Effector memory CD8-positive, alpha-beta T cell (primary cell): ENCODE measurements around the gene MED19.
"Not testable (repeated sequence)": the region's sequence is repeated elsewhere in the genome, so short reads cannot be mapped to it uniquely, and the experiment has no call there.

ENCODE experiments used
- ATAC-seq: fragments of 150-1000 bp; cut with Tn5 transposase; replicated peaks from 2 replicates; pipeline ENCODE4 v1.10.0; 2021; ENCODE audit warnings: mild to moderate bottlenecking, moderate library complexity
- DNase-seq, 3 experiments: peaks; one replicate each; pipeline ENCODE4 v3.0.0; 2021
- H3K27ac Mint-ChIP-seq, 2 donors: one replicate each; pipeline ENCODE4 v1.8.0; 2022; ENCODE audit warnings: mild to moderate bottlenecking in 2 of 2, mixed read lengths in 2 of 2, moderate library complexity in 2 of 2
- H3K27me3 Mint-ChIP-seq, 2 donors: one replicate each; pipeline ENCODE4 v1.8.0; 2022; ENCODE audit warnings: mixed read lengths in 2 of 2
- H3K36me3 Mint-ChIP-seq: one replicate; pipeline ENCODE4 v1.8.0; 2022; ENCODE audit warnings: mild to moderate bottlenecking, moderate library complexity, mixed read lengths; ENCODE audit not compliant: insufficient read depth
- H3K4me1 Mint-ChIP-seq, 2 donors: one replicate each; pipeline ENCODE4 v1.8.0; 2022; ENCODE audit warnings: low read depth in 2 of 2, mixed read lengths in 2 of 2
- H3K4me3 Mint-ChIP-seq, 2 donors: one replicate each; pipeline ENCODE4 v1.8.0; 2022; ENCODE audit warnings: mild to moderate bottlenecking in 2 of 2, mixed read lengths in 2 of 2, moderate library complexity in 2 of 2
- H3K9me3 Mint-ChIP-seq, 2 donors: one replicate each; pipeline ENCODE4 v1.8.0; 2022; ENCODE audit warnings: mixed read lengths in 2 of 2

Gene MED19

DNA sequence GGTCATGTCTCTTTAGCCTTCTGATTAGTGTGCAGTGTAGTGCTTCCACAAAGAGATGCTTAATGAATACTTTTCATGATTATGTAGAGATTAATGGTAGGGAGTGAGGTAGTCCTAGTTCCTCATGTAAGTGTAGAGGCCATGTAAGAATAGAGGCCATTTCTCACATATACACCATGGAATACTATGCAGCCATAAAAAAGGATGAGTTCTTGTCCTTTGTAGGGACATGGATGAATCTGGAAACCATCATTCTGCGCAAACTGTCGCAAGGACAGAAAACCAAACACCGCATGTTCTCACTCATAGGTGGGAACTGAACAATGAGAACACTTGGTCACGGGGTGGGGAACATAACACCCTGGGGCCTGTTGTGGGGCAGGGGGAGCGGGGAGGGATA, 21.5 kb downstream of the MED19 start:
- H3K4me3 Mint-ChIP-seq, H3K27ac Mint-ChIP-seq, ATAC-seq, H3K9me3 Mint-ChIP-seq, DNase-seq, H3K4me1 Mint-ChIP-seq, H3K27me3 Mint-ChIP-seq: not testable (repeated sequence)
- H3K36me3 Mint-ChIP-seq, result peaks cover 89% of the 10 kb centered on the region

DNA sequence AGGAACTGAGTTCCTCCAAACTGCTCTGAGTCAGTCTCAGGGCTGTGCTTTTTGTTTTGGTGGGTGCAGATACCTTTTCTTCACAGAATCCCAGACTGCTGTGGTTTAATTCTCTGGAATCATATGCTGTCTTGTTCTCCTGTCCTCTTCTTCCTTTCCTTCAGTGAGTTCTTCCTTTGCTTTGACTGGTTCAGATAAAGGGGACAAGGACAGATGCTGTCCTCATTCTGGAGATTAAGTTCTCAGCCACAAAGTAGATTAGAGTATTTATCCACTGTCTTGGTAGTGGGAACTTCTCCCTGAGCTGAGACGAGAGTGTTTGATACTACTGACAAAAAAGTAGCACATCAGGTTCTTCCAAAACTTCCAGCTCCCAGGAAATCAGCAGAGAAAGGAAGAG, 30.8 kb downstream of the MED19 start:
- Mint-ChIP-seq H3K9me3 (no peaks in the 10 kb centered on the region), H3K4me3 (no peak overlapping the region), H3K27me3 (no peaks in the 10 kb centered on the region), H3K36me3 (peaks cover 72% of the 10 kb centered on the region), H3K27ac (peak overlapping the region; percentile 83 to 88), H3K4me1 (peaks cover 26 to 45% of the 10 kb centered on the region in 2 donors)
- ATAC-seq, result no peak
- no peak for DNase-seq

DNA sequence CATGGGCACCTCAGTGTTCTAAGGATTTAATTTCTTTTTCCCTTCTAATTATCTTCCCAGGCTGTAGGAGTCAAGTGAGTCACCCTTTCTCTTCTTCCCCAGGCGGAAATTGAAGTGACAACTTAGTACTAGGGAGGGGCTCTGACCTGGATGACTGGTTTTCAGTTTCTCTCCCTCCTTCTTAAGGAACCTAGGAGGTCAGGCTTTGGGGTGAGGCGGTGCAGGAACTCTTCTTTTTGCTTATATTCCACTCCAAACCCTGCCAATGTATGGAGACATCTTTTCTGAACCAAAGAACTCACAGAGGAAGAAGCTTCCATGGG, 31.5 kb downstream of the MED19 start:
- H3K4me3 Mint-ChIP-seq, result no peak overlapping the region
- H3K4me1 Mint-ChIP-seq, result peaks cover 31 to 52% of the 10 kb centered on the region in 2 donors
- no peak for DNase-seq
- ATAC-seq, result no peak
- H3K27me3 Mint-ChIP-seq, result no peaks in the 10 kb centered on the region
- peak overlapping the region; percentile 75 to 88 for H3K27ac Mint-ChIP-seq
- peaks cover 70% of the 10 kb centered on the region for H3K36me3 Mint-ChIP-seq
- no peaks in the 10 kb centered on the region for H3K9me3 Mint-ChIP-seq

DNA sequence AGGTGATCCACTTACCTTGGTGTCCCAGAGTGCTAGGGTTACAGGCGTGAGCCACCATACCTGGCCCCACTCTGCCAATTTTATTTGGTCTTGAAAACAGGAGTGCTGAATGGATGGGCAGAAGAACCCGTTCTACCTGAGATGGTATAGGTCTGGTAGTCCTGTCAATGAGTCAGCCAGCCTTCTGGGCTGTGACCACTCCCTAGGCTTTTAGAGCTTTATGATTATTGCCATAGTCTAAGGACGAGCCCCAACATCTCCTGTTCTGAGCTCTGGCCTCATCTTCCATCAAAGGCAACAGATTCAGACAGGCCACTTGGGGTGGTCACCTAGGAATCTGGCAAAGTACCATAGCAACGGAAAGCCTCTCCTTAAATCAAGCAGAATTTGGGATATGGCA, 32.6 kb downstream of the MED19 start:
- H3K27me3 Mint-ChIP-seq, result no peaks in the 10 kb centered on the region
- no peaks in the 10 kb centered on the region for H3K9me3 Mint-ChIP-seq
- no peak overlapping the region for H3K4me3 Mint-ChIP-seq
- no peak for DNase-seq
- peaks cover 37 to 56% of the 10 kb centered on the region in 2 donors for H3K4me1 Mint-ChIP-seq
- no peak for ATAC-seq
- H3K36me3 Mint-ChIP-seq, result peaks cover 66% of the 10 kb centered on the region
- no peak overlapping the region for H3K27ac Mint-ChIP-seq

DNA sequence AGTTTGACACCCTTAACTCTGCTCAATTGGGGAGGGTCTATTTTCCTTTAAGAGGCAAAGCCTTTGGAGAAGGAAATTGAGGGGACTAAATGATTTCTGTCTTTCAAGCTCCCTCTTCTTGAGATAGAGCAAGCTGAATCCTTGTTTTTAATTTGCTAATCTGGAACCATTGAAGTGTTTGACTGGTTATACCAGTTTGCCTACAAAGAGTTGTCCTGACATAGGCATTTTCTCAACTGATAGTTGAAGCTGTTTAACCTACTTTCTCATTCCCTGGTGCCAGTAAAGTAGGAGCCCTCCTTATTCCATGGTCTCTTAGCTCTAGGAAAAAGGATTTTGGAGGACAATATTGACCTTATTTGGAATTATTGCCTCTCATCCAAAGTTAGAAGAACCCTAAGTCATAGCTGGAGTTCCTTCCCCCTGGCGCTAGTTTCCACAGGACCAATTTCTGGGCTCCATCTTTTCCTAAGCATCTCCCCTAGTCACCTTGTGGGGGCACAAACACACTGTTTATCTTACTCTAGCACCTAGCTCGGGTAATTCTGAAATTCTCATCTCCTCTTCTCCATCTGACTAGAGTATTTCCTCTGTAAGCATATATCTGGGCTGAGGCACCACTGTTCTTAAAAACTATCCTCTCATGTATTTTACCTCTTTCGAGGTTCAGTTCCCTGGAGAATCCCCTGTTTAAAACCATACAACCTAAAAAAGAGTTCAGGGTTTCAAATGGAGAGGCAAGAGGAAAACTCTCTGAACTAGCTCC, 36.7 kb downstream of the MED19 start:
- no peak for DNase-seq
- Mint-ChIP-seq H3K36me3 (peaks cover 73% of the 10 kb centered on the region), H3K4me1 (peaks cover 43 to 50% of the 10 kb centered on the region in 2 donors), H3K4me3 (peak overlapping the region in 1 of 2 donors; percentile 32), H3K27ac (peak overlapping the region; percentile 22 to 46), H3K27me3 (no peaks in the 10 kb centered on the region), H3K9me3 (no peaks in the 10 kb centered on the region)
- no peak for ATAC-seq

DNA sequence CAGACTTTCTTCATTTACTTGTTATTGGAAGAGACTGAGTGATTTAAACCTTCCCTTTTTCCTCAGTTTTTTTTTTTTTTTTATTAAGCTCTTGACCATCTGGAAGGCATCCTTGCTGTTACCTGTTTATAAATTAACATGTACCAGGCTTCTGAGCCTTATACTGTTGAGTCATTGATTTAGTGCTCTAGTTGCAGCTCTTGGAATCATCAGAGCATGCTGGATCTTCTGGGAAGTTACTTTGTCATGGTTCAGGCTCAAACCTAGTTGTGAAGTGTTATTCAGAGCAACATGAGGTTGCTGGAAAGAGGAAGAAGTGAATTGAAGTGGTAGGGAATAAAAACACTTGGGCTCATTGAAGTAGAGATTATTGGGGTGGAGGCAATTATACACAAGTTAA, 37.8 kb downstream of the MED19 start:
- Mint-ChIP-seq H3K27me3 (no peaks in the 10 kb centered on the region), H3K4me1 (peaks cover 48 to 49% of the 10 kb centered on the region in 2 donors), H3K4me3 (no peak overlapping the region), H3K36me3 (peaks cover 65% of the 10 kb centered on the region), H3K27ac (peak overlapping the region in 1 of 2 donors; percentile 22), H3K9me3 (no peaks in the 10 kb centered on the region)
- no peak for DNase-seq
- no peak for ATAC-seq

DNA sequence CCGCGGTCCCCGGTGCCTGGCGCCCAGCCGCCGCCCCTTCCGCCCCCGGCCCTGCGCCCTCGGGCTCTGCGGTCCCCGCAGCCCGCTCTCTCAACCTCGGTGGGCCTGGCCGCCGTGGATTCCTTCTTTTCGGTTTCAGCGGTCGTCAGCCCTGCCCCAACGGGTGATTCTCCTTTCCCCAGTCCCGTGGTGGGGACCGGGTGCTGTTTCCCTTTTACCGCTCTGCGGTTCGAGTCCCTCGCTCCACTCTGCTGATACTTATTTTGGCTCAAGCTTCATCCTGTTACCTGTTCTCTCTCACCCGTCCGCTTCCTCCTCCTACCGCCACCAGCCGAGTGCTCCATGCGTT, 43.6 kb downstream of the MED19 start:
- H3K27ac Mint-ChIP-seq, result peak overlapping the region; percentile 98 to 99
- peak; percentile 1 for ATAC-seq
- H3K9me3 Mint-ChIP-seq, result no peaks in the 10 kb centered on the region
- peaks cover 45% of the 10 kb centered on the region for H3K36me3 Mint-ChIP-seq
- no peaks in the 10 kb centered on the region for H3K27me3 Mint-ChIP-seq
- peaks cover 35 to 42% of the 10 kb centered on the region in 2 donors for H3K4me1 Mint-ChIP-seq
- peak in 1 of 3 experiments; percentile 47 for DNase-seq
- peak overlapping the region; percentile 98 to 99 for H3K4me3 Mint-ChIP-seq

DNA sequence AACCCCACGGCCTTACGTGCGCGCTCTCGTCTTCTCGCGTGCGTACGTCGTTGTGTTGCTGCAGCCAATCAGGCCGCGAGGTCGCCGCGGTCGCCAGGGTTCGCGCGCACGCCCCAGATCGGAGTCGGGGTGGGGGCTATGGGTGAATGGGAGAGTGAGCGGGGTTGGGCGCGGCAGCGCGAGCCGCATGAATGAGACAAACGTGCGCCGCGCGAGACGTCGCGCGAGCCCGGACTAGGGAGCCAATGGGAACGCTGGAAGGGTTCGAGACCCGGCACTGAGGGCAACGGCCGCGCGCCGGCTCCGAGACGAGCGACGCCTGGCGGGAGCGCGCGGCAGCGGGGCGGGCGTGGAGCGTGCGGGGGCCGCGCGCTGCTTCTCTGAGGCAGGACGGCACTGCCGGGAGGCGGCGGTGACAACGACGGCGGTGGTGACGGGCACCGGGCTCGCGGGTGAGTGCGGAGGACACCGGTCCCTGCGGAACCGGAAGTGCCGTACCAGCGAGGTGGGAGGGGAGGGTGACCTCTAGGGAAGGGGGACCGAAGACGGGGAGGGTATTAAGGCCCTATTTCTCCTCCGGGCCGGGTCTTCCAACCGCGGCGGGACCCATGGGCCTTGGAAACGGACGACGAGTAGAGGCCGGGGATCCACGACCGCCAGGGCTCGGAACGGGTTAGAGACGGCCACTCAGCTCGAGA, 44.1 kb downstream of the MED19 start, which contains the start of gene ZDHHC5:
Gene ZDHHC5 (plus strand): TSS at position 379 of the 698 bp plus-strand sequence. CDS start 4,977 bp downstream, outside the sequence.
- Mint-ChIP-seq H3K4me1 (peaks cover 32 to 37% of the 10 kb centered on the region in 2 donors), H3K36me3 (peaks cover 40% of the 10 kb centered on the region), H3K27ac (peak within 1 kb of the TSS; percentile 98 to 99), H3K4me3 (peak within 1 kb of the TSS; percentile 98 to 99), H3K9me3 (no peaks in the 10 kb centered on the region), H3K27me3 (no peaks in the 10 kb centered on the region)
- ATAC-seq (peak; percentile 80), DNase-seq (peak; percentile 99)

DNA sequence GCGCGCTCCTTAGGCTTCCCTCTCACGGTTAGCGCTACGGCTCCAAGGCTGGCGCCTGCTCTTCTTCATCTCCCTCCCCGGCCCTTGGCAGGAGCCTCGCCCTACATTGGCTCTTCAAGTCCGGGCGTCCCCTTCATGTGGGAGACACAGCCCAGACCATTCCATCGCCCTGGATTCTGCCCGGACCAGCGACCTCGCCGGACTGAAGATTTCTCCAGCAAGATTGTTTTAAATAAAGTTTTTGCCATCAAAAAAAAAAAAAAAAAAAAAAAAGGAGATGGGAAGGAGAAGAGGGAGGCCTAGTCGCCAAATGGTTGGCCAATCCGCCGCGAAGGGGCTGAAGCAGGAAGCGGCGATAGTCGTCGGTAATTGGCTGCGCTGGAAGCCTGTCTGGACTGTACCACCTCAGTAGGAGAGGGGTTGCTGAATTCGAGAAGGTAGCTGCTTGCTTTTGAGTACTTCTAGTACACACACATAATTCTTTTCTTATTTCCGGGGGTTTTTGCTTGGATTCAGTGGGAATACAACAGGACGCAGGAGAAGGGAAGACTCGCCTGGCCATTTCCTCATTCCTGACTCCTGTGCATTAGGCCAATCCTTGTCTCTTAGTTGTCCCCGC, 44.8 kb downstream of the MED19 start:
- H3K4me1 Mint-ChIP-seq, result peaks cover 32 to 34% of the 10 kb centered on the region in 2 donors
- peak overlapping the region; percentile 98 to 99 for H3K27ac Mint-ChIP-seq

DNA sequence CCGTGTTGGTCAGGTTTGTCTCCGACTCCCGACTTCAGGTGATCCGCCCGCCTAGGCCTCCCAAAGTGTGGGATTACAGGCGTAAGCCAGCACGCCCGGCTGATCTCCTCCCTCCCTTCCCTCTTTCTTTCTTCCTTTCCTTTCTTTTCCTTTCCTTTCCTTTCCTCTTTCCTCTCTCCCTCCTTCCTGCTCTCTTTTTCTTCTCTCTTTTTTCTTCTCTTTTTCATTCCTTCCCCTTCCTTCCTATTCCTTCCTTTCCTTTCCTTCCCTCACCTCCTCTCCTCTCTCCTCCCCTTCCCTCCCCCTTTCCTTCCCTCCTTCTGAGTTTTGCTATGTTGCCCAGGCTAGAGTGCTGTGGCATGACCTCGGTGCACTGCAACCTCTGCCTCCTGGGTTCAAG, 48.0 kb downstream of the MED19 start:
- no peak for ATAC-seq
- H3K27me3 Mint-ChIP-seq, result no peaks in the 10 kb centered on the region
- H3K9me3 Mint-ChIP-seq, result no peaks in the 10 kb centered on the region
- no peak for DNase-seq
- no peak overlapping the region for H3K4me3 Mint-ChIP-seq
- H3K4me1 Mint-ChIP-seq, result peaks cover 14 to 19% of the 10 kb centered on the region in 2 donors
- peaks cover 61% of the 10 kb centered on the region for H3K36me3 Mint-ChIP-seq
- no peak overlapping the region for H3K27ac Mint-ChIP-seq

More for the DNA sequence above, 44.8 kb downstream of the MED19 start:
- peak in 2 of 3 experiments; percentile 86 to 91 for DNase-seq
- ATAC-seq, result peak; percentile 67
- Mint-ChIP-seq H3K36me3 (peaks cover 41% of the 10 kb centered on the region), H3K9me3 (no peaks in the 10 kb centered on the region), H3K27me3 (no peaks in the 10 kb centered on the region), H3K4me3 (peak overlapping the region; percentile 98 to 99)

DNA sequence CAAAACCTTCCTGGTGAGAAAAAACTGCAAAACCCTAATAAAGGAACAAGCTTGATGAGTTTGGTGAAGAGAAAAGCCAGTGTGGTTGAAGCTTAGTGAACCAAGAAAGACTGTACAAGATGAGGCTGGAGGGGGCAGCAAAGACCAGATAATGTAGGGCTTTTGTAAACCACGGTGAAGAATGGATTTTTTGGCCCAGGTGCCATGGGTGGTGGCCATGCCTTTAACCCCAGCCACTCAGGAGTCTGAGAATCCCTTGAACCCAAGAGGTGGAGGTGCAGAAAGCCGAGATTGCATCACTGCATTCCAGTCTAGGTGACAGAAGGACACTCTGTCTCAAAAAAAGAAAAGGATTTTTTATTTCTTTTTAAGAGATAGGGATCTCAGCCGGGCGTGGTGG, 49.1 kb downstream of the MED19 start:
- H3K9me3 Mint-ChIP-seq, result no peaks in the 10 kb centered on the region
- no peak overlapping the region for H3K4me3 Mint-ChIP-seq
- H3K4me1 Mint-ChIP-seq, result peaks cover 18 to 19% of the 10 kb centered on the region in 2 donors
- ATAC-seq, result no peak
- no peak overlapping the region for H3K27ac Mint-ChIP-seq
- peaks cover 53% of the 10 kb centered on the region for H3K36me3 Mint-ChIP-seq
- no peak for DNase-seq
- H3K27me3 Mint-ChIP-seq, result no peaks in the 10 kb centered on the region

DNA sequence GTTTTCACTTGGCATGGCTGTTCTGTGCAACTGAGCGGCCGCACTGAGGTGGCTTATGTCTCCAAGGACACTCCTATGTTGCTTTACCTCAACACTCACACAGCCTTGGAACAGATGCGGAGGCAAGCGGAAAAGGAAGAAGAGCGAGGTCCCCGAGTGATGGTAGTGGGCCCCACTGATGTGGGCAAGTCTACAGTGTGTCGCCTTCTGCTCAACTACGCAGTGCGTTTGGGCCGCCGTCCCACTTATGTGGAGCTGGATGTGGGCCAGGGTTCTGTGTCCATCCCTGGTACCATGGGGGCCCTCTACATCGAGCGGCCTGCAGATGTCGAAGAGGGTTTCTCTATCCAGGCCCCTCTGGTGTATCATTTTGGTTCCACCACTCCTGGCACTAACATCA, 52.3 kb downstream of the MED19 start:
- Mint-ChIP-seq H3K4me1 (peaks cover 20 to 24% of the 10 kb centered on the region in 2 donors), H3K27me3 (no peaks in the 10 kb centered on the region), H3K4me3 (no peak overlapping the region), H3K9me3 (no peaks in the 10 kb centered on the region), H3K27ac (peak overlapping the region in 1 of 2 donors; percentile 56), H3K36me3 (peaks cover 42% of the 10 kb centered on the region)
- ATAC-seq (no peak), DNase-seq (no peak)

DNA sequence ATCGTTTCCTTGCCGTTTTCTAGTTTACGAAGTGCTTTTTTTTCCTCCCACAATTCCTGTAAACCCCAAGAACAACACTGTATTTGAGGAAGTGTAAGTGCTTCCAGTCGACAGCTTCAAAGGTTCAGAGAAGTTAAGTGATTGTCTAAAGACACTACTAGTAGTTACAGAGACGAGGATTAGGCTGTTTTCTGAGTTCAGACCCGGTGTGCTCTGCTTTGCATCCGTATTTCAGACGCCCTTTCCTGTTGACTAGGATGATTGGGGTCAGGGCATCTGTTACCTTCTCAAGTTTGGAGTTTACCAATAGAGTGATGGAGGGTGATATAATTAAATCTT, 54.0 kb downstream of the MED19 start:
- Mint-ChIP-seq H3K4me1 (peaks cover 21 to 26% of the 10 kb centered on the region in 2 donors), H3K27ac (peak overlapping the region; percentile 86 to 96), H3K4me3 (peak overlapping the region; percentile 96 to 98), H3K36me3 (peaks cover 42% of the 10 kb centered on the region), H3K27me3 (no peaks in the 10 kb centered on the region), H3K9me3 (no peaks in the 10 kb centered on the region)
- ATAC-seq (peak; percentile 28), DNase-seq (no peak)
